Prostate gland (tissue), 2 donors: ENCODE results near the gene RHOBTB1.

Source experiments
- POLR2A ChIP-seq: fragments of 450-650 bp; IDR thresholded peaks from one replicate; pipeline ENCODE4 v1.6.1; 2016; ENCODE audit warnings: antibody characterized with exemption, mild to moderate bottlenecking
- POLR2AphosphoS5 ChIP-seq: sonication (generic); formaldehyde crosslinking; IDR thresholded peaks from one replicate; pipeline ENCODE4 v1.6.1; 2017; ENCODE audit warnings: antibody characterized with exemption
- TF ChIP-seq, protein P1 (sequence below), 4 experiments: fragments of 200-600 bp in 2 of 4; fragments of 450-650 bp in 2 of 4; sonication (generic) in 2 of 4; IDR thresholded peaks; 1 replicate in 3 of 4; 2 replicates in 1 of 4; pipeline ENCODE4 v1.5.1; 2016 to 2019; ENCODE audit warnings: antibody characterized with exemption in 4 of 4, mild to moderate bottlenecking in 2 of 4, moderate library complexity in 2 of 4

DNA sequence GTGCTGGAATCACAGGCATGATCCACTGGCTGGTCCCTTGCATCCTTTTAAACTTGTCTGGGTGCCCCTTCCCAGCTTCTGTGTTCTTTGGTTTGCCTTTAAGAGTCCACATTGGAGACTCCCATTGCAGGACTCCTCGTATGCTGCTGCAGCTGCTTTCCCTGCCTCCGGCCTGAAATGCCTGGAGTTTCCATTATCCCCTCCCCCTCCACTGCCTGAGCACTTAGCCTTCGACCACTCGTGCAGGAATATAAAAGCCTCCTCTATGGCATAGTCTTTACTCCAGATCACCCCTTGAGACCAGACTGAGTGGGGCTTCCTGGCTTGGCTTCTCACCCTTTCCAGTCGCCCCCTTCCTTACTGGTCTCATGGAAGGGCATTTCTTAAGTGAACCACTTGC, 80.2 kb downstream of the RHOBTB1 start:
- no peak for TF ChIP-seq POLR2A
- TF ChIP-seq, protein P1, sequence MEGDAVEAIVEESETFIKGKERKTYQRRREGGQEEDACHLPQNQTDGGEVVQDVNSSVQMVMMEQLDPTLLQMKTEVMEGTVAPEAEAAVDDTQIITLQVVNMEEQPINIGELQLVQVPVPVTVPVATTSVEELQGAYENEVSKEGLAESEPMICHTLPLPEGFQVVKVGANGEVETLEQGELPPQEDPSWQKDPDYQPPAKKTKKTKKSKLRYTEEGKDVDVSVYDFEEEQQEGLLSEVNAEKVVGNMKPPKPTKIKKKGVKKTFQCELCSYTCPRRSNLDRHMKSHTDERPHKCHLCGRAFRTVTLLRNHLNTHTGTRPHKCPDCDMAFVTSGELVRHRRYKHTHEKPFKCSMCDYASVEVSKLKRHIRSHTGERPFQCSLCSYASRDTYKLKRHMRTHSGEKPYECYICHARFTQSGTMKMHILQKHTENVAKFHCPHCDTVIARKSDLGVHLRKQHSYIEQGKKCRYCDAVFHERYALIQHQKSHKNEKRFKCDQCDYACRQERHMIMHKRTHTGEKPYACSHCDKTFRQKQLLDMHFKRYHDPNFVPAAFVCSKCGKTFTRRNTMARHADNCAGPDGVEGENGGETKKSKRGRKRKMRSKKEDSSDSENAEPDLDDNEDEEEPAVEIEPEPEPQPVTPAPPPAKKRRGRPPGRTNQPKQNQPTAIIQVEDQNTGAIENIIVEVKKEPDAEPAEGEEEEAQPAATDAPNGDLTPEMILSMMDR (IDR thresholded peaks at IDR 0.05) = no peak
- TF ChIP-seq POLR2AphosphoS5 = no peak
